Right ventricle myocardium inferior (tissue), 1 donor: Measurements from ENCODE around the gene ADAMTS2. TPM values are rescaled to one million over a fixed set of nuclear protein-coding genes. Genes with fewer than 3 reads are reported as not detected.

Experiments
- ATAC-seq: fragments of 200-7000 bp; cut with Tn5 transposase; one replicate; pipeline ENCODE4 v1.9.1; 2020; ENCODE audit warnings: mild to moderate bottlenecking, moderate library complexity
- DNase-seq: peaks from one replicate; pipeline ENCODE4 v3.0.0; 2021; ENCODE audit errors: missing footprints
- intact Hi-C: fragments of 100-400 bp; cut with DNase I; formaldehyde crosslinking; loops from one replicate; pipeline ENCODE4 v1.11.0; 2022
- total RNA-seq: library from RNA; stranded (reverse); fragmentation: NEBNext Ultra II Directional; extraction: Animal tissue kit (Norgen Biotek cat#: 25700); gene quantifications from one replicate; pipeline ENCODE4 v1.2.1, GENCODE V29; 2021
- donor health status: DM: no; HTN: yes; CAD: no; lungs with severe emphysema.

Gene ADAMTS2
- total RNA-seq, 1 donor from 2014 or later, result 3.7 TPM

DNA sequence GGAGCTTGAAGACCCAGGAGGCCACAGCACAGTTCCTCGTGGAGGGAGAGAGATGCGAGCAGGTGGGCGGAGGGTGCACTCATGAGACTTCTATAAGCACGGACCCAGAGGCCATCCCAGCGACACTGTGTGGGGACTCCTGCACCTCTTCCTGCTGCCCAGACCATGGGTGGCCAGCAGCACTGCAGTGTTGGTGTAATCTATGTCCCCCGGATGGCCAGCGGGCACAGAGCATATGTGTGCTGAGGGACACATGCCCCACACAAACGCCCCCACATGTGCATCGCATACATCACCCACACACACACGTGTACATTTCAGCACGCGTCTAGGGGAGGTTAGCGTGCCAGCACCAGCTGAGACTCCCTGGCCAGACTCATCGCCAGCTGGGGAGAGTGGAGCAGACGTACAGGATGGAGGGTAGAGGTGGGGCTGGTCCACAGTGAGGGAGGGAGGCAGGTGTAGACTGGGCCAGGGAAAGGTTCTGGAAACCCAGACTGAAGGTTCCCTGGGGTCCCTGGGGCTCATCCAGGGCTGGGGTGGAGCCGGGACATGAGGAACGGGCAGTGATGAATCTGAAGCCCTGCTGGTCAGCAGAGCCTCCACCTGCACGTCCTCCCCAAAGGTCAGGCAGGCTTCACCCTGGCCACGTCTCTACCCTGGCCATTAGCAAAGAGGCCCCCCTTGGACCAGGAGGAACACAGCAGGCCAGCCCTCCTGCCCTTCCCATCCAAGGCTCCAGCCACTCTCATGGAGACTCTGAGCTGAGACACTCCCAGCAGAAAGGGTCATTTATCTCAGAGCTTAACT lies 27.6 kb downstream of the ADAMTS2 start:
- intact Hi-C loops, result no loop called here
- no peak for ATAC-seq
- no peak for DNase-seq

- DNase-seq, result no peak
- ATAC-seq, result no peak
- intact Hi-C loops, result no loop called here
Measured at GRCh38 chr5:179316982-179317381, 28.3 kb downstream of the ADAMTS2 start.

DNA sequence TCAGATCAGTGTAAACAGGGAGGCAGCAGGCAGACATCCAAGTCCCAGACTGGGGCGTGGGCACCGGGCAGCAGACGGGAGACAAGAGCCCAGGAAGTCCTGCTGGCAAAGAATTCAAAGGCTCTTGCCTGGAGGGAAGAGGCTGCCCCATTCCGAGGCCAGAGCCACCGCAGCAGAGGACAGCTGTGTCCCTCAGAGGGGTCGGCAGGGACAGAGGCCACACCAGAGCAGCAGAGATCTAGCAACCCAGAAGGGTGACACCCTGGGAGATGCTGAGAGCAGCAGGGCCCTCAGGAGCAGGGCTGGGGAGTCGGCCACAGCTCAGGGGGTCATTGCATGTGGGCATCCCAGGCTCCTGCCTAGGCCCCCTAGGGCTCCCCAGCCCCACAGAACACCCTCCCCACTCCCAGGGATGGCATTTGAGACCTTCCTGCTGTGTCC lies 29.1 kb downstream of the ADAMTS2 start:
- intact Hi-C loops, result no loop called here
- DNase-seq (peak; percentile 20), ATAC-seq (no peak)

GRCh38 chr5:179315356-179315890 lies 29.8 kb downstream of the ADAMTS2 start:
- intact Hi-C loops, result no loop called here
- ATAC-seq, result no peak
- peak; percentile 30 for DNase-seq

- intact Hi-C loops, result no loop called here
- DNase-seq, result peak; percentile 68
- ATAC-seq, result peak; percentile 45
Measured at GRCh38 chr5:179314606-179315355, 30.5 kb downstream of the ADAMTS2 start.

- DNase-seq (peak; percentile 94), ATAC-seq (peak; percentile 94)
- intact Hi-C loops, result no loop called here
Measured at GRCh38 chr5:179313849-179314521, 31.3 kb downstream of the ADAMTS2 start.

DNA sequence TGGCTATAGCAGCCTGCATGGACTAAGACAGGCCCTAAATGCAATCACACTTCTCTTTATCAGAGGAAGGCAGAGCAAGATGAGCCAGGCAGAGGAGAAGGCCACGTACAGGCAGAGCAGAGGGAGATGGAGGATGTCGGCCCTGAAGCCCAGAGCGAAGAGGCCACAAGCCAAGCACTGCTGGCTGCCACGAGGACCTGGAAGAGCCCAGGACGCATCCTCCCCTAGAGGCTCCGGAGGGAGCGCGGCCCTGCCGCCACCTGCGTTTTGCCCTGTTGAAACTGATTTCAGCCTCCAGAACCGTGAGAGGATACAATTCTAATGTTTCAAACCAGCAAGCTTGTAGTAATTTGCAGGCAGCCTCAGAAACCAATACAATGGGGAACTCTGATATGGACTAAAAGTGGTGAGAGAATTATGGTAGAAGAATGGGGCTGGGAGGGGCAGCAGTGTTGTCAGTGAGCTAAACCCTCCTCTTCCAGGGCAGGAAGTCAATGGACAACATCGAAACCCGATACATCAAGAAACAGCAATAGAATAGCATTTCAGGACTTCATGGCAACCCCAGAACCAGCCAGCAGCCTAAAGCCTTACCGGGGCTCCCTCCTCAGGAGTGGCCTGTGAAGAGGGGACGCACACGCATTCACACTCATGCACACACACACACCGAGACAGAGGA lies 32.6 kb downstream of the ADAMTS2 start:
- no peak for ATAC-seq
- intact Hi-C loops, result no loop called here
- no peak for DNase-seq

DNA sequence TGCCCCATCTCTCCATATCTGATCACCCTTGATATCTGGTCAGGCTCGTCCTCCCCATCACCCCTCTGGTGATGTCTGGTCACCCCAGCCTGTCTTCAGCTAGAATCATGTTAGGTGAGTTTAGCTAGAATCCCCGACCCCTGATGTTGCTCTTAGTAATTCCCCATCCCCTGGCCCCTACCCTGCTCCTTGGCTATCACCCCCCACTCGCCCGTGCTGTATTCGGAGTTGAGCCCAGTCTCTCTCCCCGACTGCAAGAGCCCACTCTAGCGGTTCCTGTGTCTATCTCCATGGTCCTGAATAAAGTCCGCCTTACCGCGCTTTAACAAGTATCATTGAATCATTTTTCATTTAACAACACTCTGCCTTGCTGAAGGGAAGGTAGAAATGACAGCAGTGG lies 33.7 kb downstream of the ADAMTS2 start:
- ATAC-seq (no peak), DNase-seq (no peak)
- intact Hi-C loops, result no loop called here

- ATAC-seq, result no peak
- intact Hi-C loops, result no loop called here
- peak; percentile 54 for DNase-seq
Measured at GRCh38 chr5:179311091-179311470, 34.2 kb downstream of the ADAMTS2 start.

DNA sequence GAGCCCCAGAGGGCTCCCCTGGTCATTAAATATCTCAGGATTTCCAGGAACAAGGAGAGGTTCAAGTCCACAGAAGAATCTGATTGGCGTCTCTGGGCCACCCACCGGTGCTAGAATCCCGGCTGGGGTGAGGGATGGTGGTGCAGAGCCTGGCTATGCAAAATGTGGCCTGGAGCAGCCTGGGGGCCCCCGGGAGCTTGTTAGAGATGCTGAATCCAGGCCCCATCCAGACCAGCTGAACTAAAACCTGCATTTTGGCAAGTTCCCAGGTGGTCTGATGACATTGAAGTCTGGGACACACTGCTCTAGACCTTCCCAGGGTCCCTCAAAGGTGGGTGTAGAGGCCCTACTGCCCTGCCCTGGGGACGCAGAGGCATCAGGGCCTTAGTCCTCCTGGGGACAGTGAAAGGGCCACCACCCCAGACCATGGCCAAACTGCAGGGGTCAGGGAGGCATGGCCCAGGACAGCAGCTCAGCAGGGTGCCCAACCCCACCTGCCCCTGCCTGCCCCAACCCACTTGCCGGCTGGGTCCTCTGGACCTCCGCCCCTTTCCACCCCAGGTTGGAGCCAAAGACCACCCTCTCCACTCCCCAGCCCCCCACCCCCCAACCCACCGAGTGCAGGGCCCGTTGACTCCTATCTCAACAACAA lies 34.7 kb downstream of the ADAMTS2 start:
- DNase-seq, result peak; percentile 46

GRCh38 chr5:179309751-179310320 lies 35.4 kb downstream of the ADAMTS2 start:
- ATAC-seq (no peak), DNase-seq (peak; percentile 65)
- intact Hi-C loops, result no loop called here

More for the DNA sequence above, 34.7 kb downstream of the ADAMTS2 start:
- ATAC-seq, result no peak
- intact Hi-C loops, result no loop called here

DNA sequence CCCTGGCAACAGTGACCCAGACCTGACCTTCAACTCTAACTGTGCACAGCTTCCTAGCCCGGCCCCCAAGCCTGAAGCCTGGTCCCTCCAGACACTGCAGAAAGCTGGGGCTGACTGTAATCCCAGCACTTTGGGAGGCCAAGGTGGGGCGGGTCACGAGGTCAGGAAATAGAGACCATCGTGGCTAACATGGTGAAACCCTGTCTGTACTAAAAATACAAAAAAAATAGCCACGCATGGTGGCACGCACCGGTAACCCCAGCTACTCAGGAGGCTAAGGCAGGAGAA lies 35.9 kb downstream of the ADAMTS2 start:
- DNase-seq, result no peak
- no peak for ATAC-seq
- intact Hi-C loops, result no loop called here

GRCh38 chr5:179308563-179309382 lies 36.5 kb downstream of the ADAMTS2 start:
- peak; percentile 30 for DNase-seq
- no peak for ATAC-seq
- intact Hi-C loops, result no loop called here

GRCh38 chr5:179307931-179308471 lies 37.3 kb downstream of the ADAMTS2 start:
- intact Hi-C loops, result no loop called here
- DNase-seq (no peak), ATAC-seq (no peak)

- DNase-seq, result no peak
- no peak for ATAC-seq
- intact Hi-C loops, result no loop called here
Measured at GRCh38 chr5:179307013-179307800, 38.1 kb downstream of the ADAMTS2 start.
